ENCODE measurements around the gene ARHGAP33. TPM values are rescaled to one million over a fixed set of nuclear protein-coding genes. Genes with fewer than 3 reads are reported as not detected.
A peak's percentile ranks its signal among the peaks of the same experiment; 100 is the strongest.

The ARHGAP33 gene
- total and polyA plus RNA-seq, 4 experiments from 2014 or later = 0.29 to 19.4 (median 15.8) TPM; not detected in 1

GRCh38 chr19:35773020-35773806 is 2.2 kb upstream of the ARHGAP33 start:
- Histone ChIP-seq H3K27me3 (ENCODE audit: insufficient read depth, low read length) (no peaks in the 10 kb centered on the region), H3K4me3 (ENCODE audit: low read length in 2 of 2) (no peak overlapping the region), H3K36me3 (ENCODE audit: insufficient read depth, low read length) (peaks cover 4% of the 10 kb centered on the region), H3K4me1 (ENCODE audit: insufficient read depth, low read length) (peaks cover 15% of the 10 kb centered on the region), H3K9me3 (ENCODE audit: control insufficient read depth in 1 of 2, low read length in 2 of 2) (no peaks in the 10 kb centered on the region), H3K27ac (ENCODE audit: low read depth, low read length) (no peak overlapping the region)
- peaks cover 12 to 37% (median 22%) of the 10 kb centered on the region in 4 donors for H3K4me1 Mint-ChIP-seq
- peaks cover 0 to 14% of the 10 kb centered on the region in 2 donors for H3K36me3 Mint-ChIP-seq
- peak overlapping the region in 1 of 8 donors; percentile 46 for H3K4me3 Mint-ChIP-seq
- intact Hi-C loops (cut with micrococcal nuclease) = no loop called here
- POLR2A ChIA-PET (ENCODE audit: partially characterized antibody) = interaction anchor here (1.0 to 1.2 kb wide), 2 partner anchors 13 to 29 kb away, joined by 3 read pairs; no protein-coding TSS in a partner anchor
- no peaks in the 10 kb centered on the region for H3K27me3 Mint-ChIP-seq
- DNase-seq = peak in 1 of 5 donors; percentile 20
- peaks cover 0 to 2% (median 0%) of the 10 kb centered on the region in 8 donors for H3K9me3 Mint-ChIP-seq
- CTCF ChIA-PET (ENCODE audit: partially characterized antibody) = interaction anchor here (1.4 kb wide), 1 partner anchor 25 kb away, joined by 4 read pairs; the partner anchor contains the start of gene LIN37
- no peak overlapping the region for H3K27ac Mint-ChIP-seq

GRCh38 chr19:35774274-35775045 is 904 bp upstream of the ARHGAP33 start:
- intact Hi-C loops (cut with micrococcal nuclease) = loop anchor here (1.0 to 2.0 kb wide), 5 partner anchors 16 to 81 kb away; partner anchors contain the start of genes LIN37, PROSER3, PSENEN and U2AF1L4
- Histone ChIP-seq H3K27me3 (ENCODE audit: insufficient read depth, low read length) (no peaks in the 10 kb centered on the region), H3K36me3 (ENCODE audit: insufficient read depth, low read length) (no peaks in the 10 kb centered on the region), H3K9me3 (ENCODE audit: control insufficient read depth in 1 of 2, low read length in 2 of 2) (no peaks in the 10 kb centered on the region), H3K4me1 (ENCODE audit: insufficient read depth, low read length) (peaks cover 15% of the 10 kb centered on the region), H3K4me3 (ENCODE audit: low read length in 2 of 2) (peak overlapping the region; percentile 21 to 65), H3K27ac (ENCODE audit: low read depth, low read length) (no peak overlapping the region)
- H3K27ac Mint-ChIP-seq = peak overlapping the region in 3 of 7 donors; percentile 40 to 87 (median 46)
- peak in 1 of 5 donors; percentile 24 for DNase-seq
- CTCF ChIA-PET (ENCODE audit: partially characterized antibody) = interaction anchor here (1.4 kb wide), 1 partner anchor 26 kb away, joined by 4 read pairs; the partner anchor contains the start of gene LIN37
- POLR2A ChIA-PET (ENCODE audit: partially characterized antibody) = no interaction called here
- peaks cover 12 to 37% (median 20%) of the 10 kb centered on the region in 4 donors for H3K4me1 Mint-ChIP-seq
- H3K9me3 Mint-ChIP-seq = no peaks in the 10 kb centered on the region
- H3K36me3 Mint-ChIP-seq = peaks cover 0 to 7% of the 10 kb centered on the region in 2 donors
- no peaks in the 10 kb centered on the region for H3K27me3 Mint-ChIP-seq
- peak overlapping the region; percentile 79 to 95 (median 87) for H3K4me3 Mint-ChIP-seq

- intact Hi-C loops (cut with micrococcal nuclease) = loop anchor here (1.0 to 2.0 kb wide), 5 partner anchors 17 to 82 kb away; partner anchors contain the start of genes LIN37, PROSER3, PSENEN and U2AF1L4
- Histone ChIP-seq H3K9me3 (ENCODE audit: control insufficient read depth in 1 of 2, low read length in 2 of 2) (no peaks in the 10 kb centered on the region), H3K4me3 (ENCODE audit: low read length in 2 of 2) (peak overlapping the region; percentile 21 to 65), H3K36me3 (ENCODE audit: insufficient read depth, low read length) (no peaks in the 10 kb centered on the region), H3K27me3 (ENCODE audit: insufficient read depth, low read length) (no peaks in the 10 kb centered on the region), H3K27ac (ENCODE audit: low read depth, low read length) (no peak overlapping the region), H3K4me1 (ENCODE audit: insufficient read depth, low read length) (peaks cover 15% of the 10 kb centered on the region)
- Mint-ChIP-seq H3K4me3 (peak overlapping the region; percentile 79 to 95 (median 87)), H3K27me3 (no peaks in the 10 kb centered on the region), H3K36me3 (peaks cover 0 to 11% of the 10 kb centered on the region in 2 donors), H3K9me3 (no peaks in the 10 kb centered on the region), H3K4me1 (peaks cover 12 to 37% (median 20%) of the 10 kb centered on the region in 4 donors), H3K27ac (peak overlapping the region in 4 of 7 donors; percentile 13 to 87 (median 60))
- ChIA-PET CTCF (ENCODE audit: partially characterized antibody) (no interaction called here), POLR2A (ENCODE audit: partially characterized antibody) (no interaction called here)
- DNase-seq = no peak
Measured at GRCh38 chr19:35775046-35775297, 392 bp upstream of the ARHGAP33 start.

- H3K27me3 ChIP-seq (ENCODE audit: insufficient read depth, low read length) = no peaks in the 10 kb centered on the region
- H3K9me3 Mint-ChIP-seq = no peaks in the 10 kb centered on the region
- H3K9me3 ChIP-seq (ENCODE audit: control insufficient read depth in 1 of 2, low read length in 2 of 2) = no peaks in the 10 kb centered on the region
- H3K36me3 ChIP-seq (ENCODE audit: insufficient read depth, low read length) = peaks cover 2% of the 10 kb centered on the region
- H3K4me1 ChIP-seq (ENCODE audit: insufficient read depth, low read length) = peaks cover 15% of the 10 kb centered on the region
- no peak for DNase-seq
- peaks cover 11 to 37% (median 20%) of the 10 kb centered on the region in 4 donors for H3K4me1 Mint-ChIP-seq
- peaks cover 0 to 13% of the 10 kb centered on the region in 2 donors for H3K36me3 Mint-ChIP-seq
- peak overlapping the region in 4 of 7 donors; percentile 39 to 78 (median 64) for H3K27ac Mint-ChIP-seq
- H3K27ac ChIP-seq (ENCODE audit: low read depth, low read length) = no peak overlapping the region
- ChIA-PET CTCF (ENCODE audit: partially characterized antibody) (interaction anchor here (1.1 kb wide), 1 partner anchor 84 kb away, joined by 4 read pairs; no protein-coding TSS in a partner anchor), POLR2A (ENCODE audit: partially characterized antibody) (interaction anchor here (0.7 kb wide), 1 partner anchor 31 kb away, joined by 3 read pairs; the partner anchor contains the start of genes PSENEN and U2AF1L4)
- H3K4me3 Mint-ChIP-seq = peak overlapping the region; percentile 66 to 80 (median 75)
- H3K4me3 ChIP-seq (ENCODE audit: low read length in 2 of 2) = peak overlapping the region in 1 of 2 donors; percentile 21
- intact Hi-C loops (cut with micrococcal nuclease) = no loop called here
- no peaks in the 10 kb centered on the region for H3K27me3 Mint-ChIP-seq
Measured at GRCh38 chr19:35776102-35776788, 881 bp downstream of the ARHGAP33 start.

- CTCF ChIA-PET (ENCODE audit: partially characterized antibody) = interaction anchor here (1.1 kb wide), 1 partner anchor 85 kb away, joined by 4 read pairs; no protein-coding TSS in a partner anchor
Measured at GRCh38 chr19:35777086-35777841, 1.9 kb downstream of the ARHGAP33 start.

DNA sequence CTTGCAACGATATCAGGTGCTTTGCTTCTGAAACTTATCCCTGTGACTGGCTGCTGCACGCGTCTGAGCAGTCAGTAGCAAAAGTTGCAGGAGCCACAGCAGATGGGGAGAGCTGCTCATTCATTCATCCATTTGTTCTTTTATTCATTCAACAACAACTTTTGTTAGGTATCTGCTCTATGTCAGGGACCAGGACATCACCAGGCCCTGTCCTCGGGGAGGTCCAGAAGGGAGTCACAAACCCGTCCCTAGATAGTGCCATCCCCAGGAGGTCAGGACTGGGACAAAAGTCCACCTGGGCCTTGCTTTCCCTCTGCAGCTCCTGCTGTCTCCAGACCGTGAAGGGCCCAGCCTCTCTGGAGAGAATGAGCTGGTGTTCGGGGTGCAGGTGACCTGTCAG is 2.6 kb downstream of the ARHGAP33 start:
- ChIA-PET POLR2A (ENCODE audit: partially characterized antibody) (interaction anchor here (1.4 kb wide), 1 partner anchor 38 kb away, joined by 3 read pairs; no protein-coding TSS in a partner anchor), CTCF (ENCODE audit: partially characterized antibody) (no interaction called here)
- no peaks in the 10 kb centered on the region for H3K9me3 Mint-ChIP-seq
- Histone ChIP-seq H3K36me3 (ENCODE audit: insufficient read depth, low read length) (peaks cover 8% of the 10 kb centered on the region), H3K27me3 (ENCODE audit: insufficient read depth, low read length) (no peaks in the 10 kb centered on the region), H3K4me1 (ENCODE audit: insufficient read depth, low read length) (peaks cover 15% of the 10 kb centered on the region), H3K4me3 (ENCODE audit: low read length in 2 of 2) (no peak overlapping the region), H3K9me3 (ENCODE audit: control insufficient read depth in 1 of 2, low read length in 2 of 2) (no peaks in the 10 kb centered on the region), H3K27ac (ENCODE audit: low read depth, low read length) (no peak overlapping the region)
- H3K36me3 Mint-ChIP-seq = peaks cover 3 to 21% of the 10 kb centered on the region in 2 donors
- no peak for DNase-seq
- no peaks in the 10 kb centered on the region for H3K27me3 Mint-ChIP-seq
- peaks cover 11 to 36% (median 20%) of the 10 kb centered on the region in 4 donors for H3K4me1 Mint-ChIP-seq
- peak overlapping the region in 5 of 8 donors; percentile 15 to 54 (median 35) for H3K4me3 Mint-ChIP-seq
- intact Hi-C loops (cut with micrococcal nuclease) = no loop called here
- peak overlapping the region in 1 of 7 donors; percentile 80 for H3K27ac Mint-ChIP-seq

More at GRCh38 chr19:35777086-35777841, 1.9 kb downstream of the ARHGAP33 start:
- Mint-ChIP-seq H3K27ac (peak overlapping the region in 3 of 7 donors; percentile 2 to 48 (median 39)), H3K36me3 (peaks cover 0 to 19% of the 10 kb centered on the region in 2 donors), H3K27me3 (no peaks in the 10 kb centered on the region), H3K9me3 (no peaks in the 10 kb centered on the region), H3K4me3 (peak overlapping the region; percentile 29 to 80 (median 62)), H3K4me1 (peaks cover 11 to 37% (median 20%) of the 10 kb centered on the region in 4 donors)
- no peak overlapping the region for H3K4me3 ChIP-seq (ENCODE audit: low read length in 2 of 2)
- no peak overlapping the region for H3K27ac ChIP-seq (ENCODE audit: low read depth, low read length)
- no peaks in the 10 kb centered on the region for H3K9me3 ChIP-seq (ENCODE audit: control insufficient read depth in 1 of 2, low read length in 2 of 2)
- H3K4me1 ChIP-seq (ENCODE audit: insufficient read depth, low read length) = peaks cover 15% of the 10 kb centered on the region
- POLR2A ChIA-PET (ENCODE audit: partially characterized antibody) = interaction anchor here (0.7 to 1.4 kb wide), 2 partner anchors 32 to 37 kb away, joined by 3 read pairs; partner anchors contain the start of genes PSENEN and U2AF1L4
- DNase-seq = peak in 1 of 5 donors; percentile 5
- H3K36me3 ChIP-seq (ENCODE audit: insufficient read depth, low read length) = peaks cover 8% of the 10 kb centered on the region
- H3K27me3 ChIP-seq (ENCODE audit: insufficient read depth, low read length) = no peaks in the 10 kb centered on the region
- intact Hi-C loops (cut with micrococcal nuclease) = no loop called here
